Left ventricle myocardium inferior (tissue), 1 donor: ENCODE measurements around the gene FANCI. TPM values are rescaled to one million over a fixed set of nuclear protein-coding genes. Genes with fewer than 3 reads are reported as not detected.

Source experiments
- DNase-seq: peaks from one replicate; pipeline ENCODE4 v3.0.0-alpha.2; 2020
- H3K27ac ChIP-seq: fragments of 200-600 bp; replicated peaks from 2 replicates; pipeline ENCODE4 v1.8.0; 2021
- H3K27me3 ChIP-seq: fragments of 200-600 bp; 2 replicates; pipeline ENCODE4 v1.8.0; 2021; ENCODE audit warnings: low read depth
- H3K36me3 ChIP-seq: fragments of 200-600 bp; 2 replicates; pipeline ENCODE4 v1.8.0; 2021
- H3K4me1 ChIP-seq: fragments of 200-600 bp; 2 replicates; pipeline ENCODE4 v1.8.0; 2021
- H3K4me3 ChIP-seq: fragments of 200-600 bp; 2 replicates; pipeline ENCODE4 v1.8.0; 2021; ENCODE audit warnings: mild to moderate bottlenecking, moderate library complexity
- H3K9me3 ChIP-seq: fragments of 200-600 bp; replicated peaks from 2 replicates; pipeline ENCODE4 v1.8.0; 2021
- CTCF ChIP-seq: fragments of 200-600 bp; IDR thresholded peaks from 2 replicates; pipeline ENCODE4 v1.8.0; 2021; ENCODE audit warnings: antibody characterized with exemption, mild to moderate bottlenecking, borderline replicate concordance
- intact Hi-C: fragments of 100-400 bp; cut with micrococcal nuclease; formaldehyde crosslinking; loops from one replicate; pipeline ENCODE4 v1.11.0; 2022
- total RNA-seq: library from RNA; stranded (reverse); fragmentation: NEBNext Ultra II Directional; extraction: Animal tissue kit (Norgen Biotek cat#: 25700); gene quantifications from one replicate; pipeline ENCODE4 v1.2.1, GENCODE V29; 2021
- donor health status: DM: no; HTN: yes; CAD: no; lungs with severe emphysema.

FANCI gene
- total RNA-seq, 1 donor from 2014 or later, result 2.7 TPM

- Histone ChIP-seq H3K4me3 (no peak overlapping the region), H3K36me3 (no peaks in the 10 kb centered on the region), H3K9me3 (no peaks in the 10 kb centered on the region), H3K27me3 (no peaks in the 10 kb centered on the region), H3K27ac (no peak overlapping the region), H3K4me1 (peaks cover 7% of the 10 kb centered on the region)
- TF ChIP-seq CTCF, result no peak
- no peak for DNase-seq
- intact Hi-C loops, result no loop called here
Observed at GRCh38 chr15:89307046-89307587, 63.3 kb downstream of the FANCI start.

- H3K4me3 ChIP-seq, result no peak overlapping the region
- no peak for TF ChIP-seq CTCF
- intact Hi-C loops, result no loop called here
- H3K9me3 ChIP-seq, result no peaks in the 10 kb centered on the region
- no peaks in the 10 kb centered on the region for H3K36me3 ChIP-seq
- H3K27me3 ChIP-seq, result no peaks in the 10 kb centered on the region
- peaks cover 7% of the 10 kb centered on the region for H3K4me1 ChIP-seq
- H3K27ac ChIP-seq, result no peak overlapping the region
- DNase-seq, result no peak
Observed at GRCh38 chr15:89307791-89308190, 64.0 kb downstream of the FANCI start.

- TF ChIP-seq CTCF, result no peak
- no peak for DNase-seq
- H3K9me3 ChIP-seq, result no peaks in the 10 kb centered on the region
- no peaks in the 10 kb centered on the region for H3K27me3 ChIP-seq
- no peak overlapping the region for H3K27ac ChIP-seq
- H3K4me1 ChIP-seq, result peaks cover 7% of the 10 kb centered on the region
- no peaks in the 10 kb centered on the region for H3K36me3 ChIP-seq
- intact Hi-C loops, result no loop called here
- no peak overlapping the region for H3K4me3 ChIP-seq
Observed at GRCh38 chr15:89308236-89308635, 64.5 kb downstream of the FANCI start.

- H3K27me3 ChIP-seq, result no peaks in the 10 kb centered on the region
- H3K36me3 ChIP-seq, result peaks cover 3% of the 10 kb centered on the region
- peaks cover 7% of the 10 kb centered on the region for H3K4me1 ChIP-seq
- no peak for TF ChIP-seq CTCF
- no peaks in the 10 kb centered on the region for H3K9me3 ChIP-seq
- intact Hi-C loops, result no loop called here
- no peak overlapping the region for H3K4me3 ChIP-seq
- DNase-seq, result no peak
- H3K27ac ChIP-seq, result no peak overlapping the region
Observed at GRCh38 chr15:89309993-89310392, 66.2 kb downstream of the FANCI start.

- no peak overlapping the region for H3K4me3 ChIP-seq
- H3K27ac ChIP-seq, result no peak overlapping the region
- no peaks in the 10 kb centered on the region for H3K9me3 ChIP-seq
- intact Hi-C loops, result no loop called here
- DNase-seq, result no peak
- no peaks in the 10 kb centered on the region for H3K4me1 ChIP-seq
- peaks cover 57% of the 10 kb centered on the region for H3K36me3 ChIP-seq
- no peak for TF ChIP-seq CTCF
- no peaks in the 10 kb centered on the region for H3K27me3 ChIP-seq
Observed at GRCh38 chr15:89315375-89315929, 71.7 kb downstream of the FANCI start.
